Stomach smooth muscle (tissue), 2 donors: ENCODE results near the gene PPP6R2.
A peak's percentile ranks its signal among the peaks of the same experiment; 100 is the strongest.
"Not testable (repeated sequence)": the region's sequence is repeated elsewhere in the genome, so short reads cannot be mapped to it uniquely, and the experiment has no call there.

ENCODE experiments used
- H3K27ac ChIP-seq: one replicate; pipeline ENCODE4 v1.7.0; 2013; ENCODE audit warnings: mild to moderate bottlenecking, low read length, inconsistent platforms
- H3K27me3 ChIP-seq, 2 donors: one replicate each; pipeline ENCODE4 v1.7.0; 2013; ENCODE audit warnings: low read length in 2 of 2; ENCODE audit not compliant: insufficient read depth in 2 of 2, control insufficient read depth in 1 of 2
- H3K36me3 ChIP-seq, 2 donors: one replicate each; pipeline ENCODE4 v1.7.0; 2013; ENCODE audit warnings: low read length in 2 of 2; ENCODE audit not compliant: control insufficient read depth in 2 of 2, insufficient read depth in 2 of 2
- H3K4me1 ChIP-seq: one replicate; pipeline ENCODE4 v1.7.0; 2013; ENCODE audit warnings: low read length; ENCODE audit not compliant: control insufficient read depth, insufficient read depth
- H3K4me3 ChIP-seq, 2 donors: one replicate each; pipeline ENCODE4 v1.7.0; 2013; ENCODE audit warnings: low read length in 2 of 2
- H3K9ac ChIP-seq, 2 donors: one replicate each; pipeline ENCODE4 v1.7.0; 2013; ENCODE audit warnings: low read length in 2 of 2, mild to moderate bottlenecking in 1 of 2
- H3K9me3 ChIP-seq, 2 donors: one replicate each; pipeline ENCODE4 v1.7.0; 2013; ENCODE audit warnings: low read length in 2 of 2; ENCODE audit not compliant: control insufficient read depth in 2 of 2
- donor health status: healthy.
- donor health status: Pancreatic carcinoma.

The PPP6R2 gene

GRCh38 chr22:50334433-50334832, 8.7 kb upstream of the PPP6R2 start:
- not testable (repeated sequence) for H3K9me3 ChIP-seq, H3K9ac ChIP-seq, H3K4me1 ChIP-seq, H3K36me3 ChIP-seq, H3K4me3 ChIP-seq, H3K27me3 ChIP-seq, H3K27ac ChIP-seq

GRCh38 chr22:50337262-50338041, 5.7 kb upstream of the PPP6R2 start:
- H3K36me3 ChIP-seq: no peaks in the 10 kb centered on the region
- H3K27me3 ChIP-seq: no peaks in the 10 kb centered on the region
- no peak overlapping the region for H3K4me3 ChIP-seq
- no peak overlapping the region for H3K27ac ChIP-seq
- peaks cover 6% of the 10 kb centered on the region for H3K4me1 ChIP-seq
- H3K9me3 ChIP-seq: no peaks in the 10 kb centered on the region
- no peak overlapping the region for H3K9ac ChIP-seq

GRCh38 chr22:50338042-50338573, 5.0 kb upstream of the PPP6R2 start:
- H3K9me3 ChIP-seq: no peaks in the 10 kb centered on the region
- peaks cover 11% of the 10 kb centered on the region for H3K4me1 ChIP-seq
- no peak overlapping the region for H3K9ac ChIP-seq

GRCh38 chr22:50338860-50339462, 4.2 kb upstream of the PPP6R2 start:
- no peaks in the 10 kb centered on the region for H3K27me3 ChIP-seq
- no peak overlapping the region for H3K4me3 ChIP-seq
- no peaks in the 10 kb centered on the region for H3K9me3 ChIP-seq
- no peaks in the 10 kb centered on the region for H3K36me3 ChIP-seq
- peaks cover 11% of the 10 kb centered on the region for H3K4me1 ChIP-seq
- H3K27ac ChIP-seq: no peak overlapping the region
- H3K9ac ChIP-seq: peak overlapping the region in 1 of 2 donors; percentile 47

More at GRCh38 chr22:50338042-50338573, 5.0 kb upstream of the PPP6R2 start:
- no peaks in the 10 kb centered on the region for H3K36me3 ChIP-seq
- H3K27ac ChIP-seq: no peak overlapping the region
- no peaks in the 10 kb centered on the region for H3K27me3 ChIP-seq
- H3K4me3 ChIP-seq: no peak overlapping the region

GRCh38 chr22:50339945-50340879, 2.9 kb upstream of the PPP6R2 start:
- no peak overlapping the region for H3K4me3 ChIP-seq
- no peak overlapping the region for H3K27ac ChIP-seq
- no peaks in the 10 kb centered on the region for H3K9me3 ChIP-seq
- H3K36me3 ChIP-seq: no peaks in the 10 kb centered on the region
- peaks cover 11% of the 10 kb centered on the region for H3K4me1 ChIP-seq
- H3K27me3 ChIP-seq: no peaks in the 10 kb centered on the region
- H3K9ac ChIP-seq: no peak overlapping the region

GRCh38 chr22:50341977-50342650, 1.0 kb upstream of the PPP6R2 start:
- Histone ChIP-seq H3K36me3 (no peaks in the 10 kb centered on the region), H3K9me3 (no peaks in the 10 kb centered on the region), H3K4me3 (peak overlapping the region; percentile 44 to 81), H3K4me1 (peaks cover 14% of the 10 kb centered on the region), H3K27ac (no peak overlapping the region), H3K9ac (peak overlapping the region; percentile 42 to 66), H3K27me3 (no peaks in the 10 kb centered on the region)

GRCh38 chr22:50343541-50343935, 411 bp downstream of the PPP6R2 start:
- Histone ChIP-seq H3K9ac (peak overlapping the region; percentile 76 to 89), H3K27ac (no peak overlapping the region)

GRCh38 chr22:50346470-50346869, 3.3 kb downstream of the PPP6R2 start:
- no peaks in the 10 kb centered on the region for H3K27me3 ChIP-seq
- H3K27ac ChIP-seq: no peak overlapping the region
- no peak overlapping the region for H3K4me3 ChIP-seq
- no peaks in the 10 kb centered on the region for H3K36me3 ChIP-seq
- H3K9ac ChIP-seq: no peak overlapping the region
- no peaks in the 10 kb centered on the region for H3K9me3 ChIP-seq
- peaks cover 18% of the 10 kb centered on the region for H3K4me1 ChIP-seq

More at GRCh38 chr22:50343541-50343935, 411 bp downstream of the PPP6R2 start:
- H3K4me3 ChIP-seq: peak overlapping the region; percentile 73 to 81
- no peaks in the 10 kb centered on the region for H3K36me3 ChIP-seq
- H3K9me3 ChIP-seq: no peaks in the 10 kb centered on the region
- no peaks in the 10 kb centered on the region for H3K27me3 ChIP-seq
- H3K4me1 ChIP-seq: peaks cover 18% of the 10 kb centered on the region

GRCh38 chr22:50347157-50347556, 4.0 kb downstream of the PPP6R2 start:
- Histone ChIP-seq H3K27ac (no peak overlapping the region), H3K9ac (peak overlapping the region in 1 of 2 donors; percentile 29), H3K36me3 (no peaks in the 10 kb centered on the region), H3K27me3 (no peaks in the 10 kb centered on the region), H3K4me3 (no peak overlapping the region), H3K4me1 (peaks cover 15% of the 10 kb centered on the region), H3K9me3 (no peaks in the 10 kb centered on the region)

GRCh38 chr22:50348058-50348457, 4.9 kb downstream of the PPP6R2 start:
- Histone ChIP-seq H3K9ac (no peak overlapping the region), H3K9me3 (no peaks in the 10 kb centered on the region), H3K4me1 (peaks cover 8% of the 10 kb centered on the region), H3K27ac (no peak overlapping the region), H3K36me3 (peaks cover 0 to 4% of the 10 kb centered on the region in 2 donors), H3K4me3 (no peak overlapping the region), H3K27me3 (no peaks in the 10 kb centered on the region)
